ENCODE results near the gene APCDD1. TPM values are rescaled to one million over a fixed set of nuclear protein-coding genes. Genes with fewer than 3 reads are reported as not detected.

APCDD1 gene
- total RNA-seq (70.8 TPM), polyA plus RNA-seq (200 TPM)

GRCh38 chr18:10453806-10454680, at the start of gene APCDD1:
Gene APCDD1, plus strand, starts transcription at chr18:10454635. Its CDS starts 347 bp downstream, at chr18:10454982.
- Histone ChIP-seq H3K36me3 (ENCODE audit: insufficient read depth) (no peaks in the 10 kb centered on the region), H3K4me1 (ENCODE audit: insufficient read depth) (peaks cover 3% of the 10 kb centered on the region), H3K4me3 (ENCODE audit: low read depth, low read length) (peak within 1 kb of the TSS; percentile 88), H3K27ac (ENCODE audit: low read depth) (peak within 1 kb of the TSS; percentile 95)
- DNase-seq (ENCODE audit: extremely low spot score) = no peak
- 12% methylated on average over 58 of the region's 64 CpGs for WGBS

GRCh38 chr18:10405014-10405493, 49.4 kb upstream of the APCDD1 start:
- Histone ChIP-seq H3K4me1 (ENCODE audit: insufficient read depth) (no peaks in the 10 kb centered on the region), H3K36me3 (ENCODE audit: insufficient read depth) (no peaks in the 10 kb centered on the region), H3K27ac (ENCODE audit: low read depth) (no peak overlapping the region), H3K4me3 (ENCODE audit: low read depth, low read length) (no peak overlapping the region)
- 54% methylated on average over 10 of the region's 10 CpGs for WGBS
- DNase-seq (ENCODE audit: extremely low spot score) = no peak

- H3K27ac ChIP-seq (ENCODE audit: low read depth) = no peak overlapping the region
- no peak for DNase-seq (ENCODE audit: extremely low spot score)
- H3K4me3 ChIP-seq (ENCODE audit: low read depth, low read length) = no peak overlapping the region
- WGBS = 64% methylated on average over 16 of the region's 16 CpGs
- H3K36me3 ChIP-seq (ENCODE audit: insufficient read depth) = no peaks in the 10 kb centered on the region
- H3K4me1 ChIP-seq (ENCODE audit: insufficient read depth) = no peaks in the 10 kb centered on the region
These were observed 48.4 kb upstream of the APCDD1 start for GRCh38 chr18:10405816-10406663.

GRCh38 chr18:10408131-10408530, 46.3 kb upstream of the APCDD1 start:
- Histone ChIP-seq H3K4me3 (ENCODE audit: low read depth, low read length) (no peak overlapping the region), H3K27ac (ENCODE audit: low read depth) (no peak overlapping the region), H3K36me3 (ENCODE audit: insufficient read depth) (no peaks in the 10 kb centered on the region), H3K4me1 (ENCODE audit: insufficient read depth) (no peaks in the 10 kb centered on the region)
- WGBS = 90% methylated on average over 7 of the region's 7 CpGs
- no peak for DNase-seq (ENCODE audit: extremely low spot score)

- no peaks in the 10 kb centered on the region for H3K36me3 ChIP-seq (ENCODE audit: insufficient read depth)
- no peaks in the 10 kb centered on the region for H3K4me1 ChIP-seq (ENCODE audit: insufficient read depth)
- no peak overlapping the region for H3K4me3 ChIP-seq (ENCODE audit: low read depth, low read length)
These were observed 45.4 kb upstream of the APCDD1 start for GRCh38 chr18:10409041-10409440.

GRCh38 chr18:10410472-10411308, 43.7 kb upstream of the APCDD1 start:
- WGBS = 76% methylated on average over 11 of the region's 11 CpGs
- no peak overlapping the region for H3K27ac ChIP-seq (ENCODE audit: low read depth)
- no peaks in the 10 kb centered on the region for H3K36me3 ChIP-seq (ENCODE audit: insufficient read depth)
- DNase-seq (ENCODE audit: extremely low spot score) = no peak
- H3K4me3 ChIP-seq (ENCODE audit: low read depth, low read length) = no peak overlapping the region
- no peaks in the 10 kb centered on the region for H3K4me1 ChIP-seq (ENCODE audit: insufficient read depth)

More at GRCh38 chr18:10409041-10409440, 45.4 kb upstream of the APCDD1 start:
- no peak for DNase-seq (ENCODE audit: extremely low spot score)
- no peak overlapping the region for H3K27ac ChIP-seq (ENCODE audit: low read depth)

- Histone ChIP-seq H3K36me3 (ENCODE audit: insufficient read depth) (no peaks in the 10 kb centered on the region), H3K4me1 (ENCODE audit: insufficient read depth) (no peaks in the 10 kb centered on the region), H3K4me3 (ENCODE audit: low read depth, low read length) (no peak overlapping the region), H3K27ac (ENCODE audit: low read depth) (no peak overlapping the region)
- 84% methylated on average over 5 of the region's 5 CpGs for WGBS
- DNase-seq (ENCODE audit: extremely low spot score) = no peak
These were observed 41.5 kb upstream of the APCDD1 start for GRCh38 chr18:10412933-10413332.

- WGBS = 86% methylated on average over 3 of the region's 3 CpGs
- Histone ChIP-seq H3K4me1 (ENCODE audit: insufficient read depth) (no peaks in the 10 kb centered on the region), H3K4me3 (ENCODE audit: low read depth, low read length) (no peak overlapping the region), H3K36me3 (ENCODE audit: insufficient read depth) (no peaks in the 10 kb centered on the region), H3K27ac (ENCODE audit: low read depth) (no peak overlapping the region)
- DNase-seq (ENCODE audit: extremely low spot score) = no peak
These were observed 40.7 kb upstream of the APCDD1 start for GRCh38 chr18:10413722-10414121.

- no peak for DNase-seq (ENCODE audit: extremely low spot score)
- Histone ChIP-seq H3K36me3 (ENCODE audit: insufficient read depth) (no peaks in the 10 kb centered on the region), H3K4me1 (ENCODE audit: insufficient read depth) (no peaks in the 10 kb centered on the region), H3K4me3 (ENCODE audit: low read depth, low read length) (no peak overlapping the region), H3K27ac (ENCODE audit: low read depth) (no peak overlapping the region)
- 94% methylated on average over 23 of the region's 23 CpGs for WGBS
These were observed 40.1 kb upstream of the APCDD1 start for GRCh38 chr18:10414293-10414842.

- Histone ChIP-seq H3K4me3 (ENCODE audit: low read depth, low read length) (no peak overlapping the region), H3K4me1 (ENCODE audit: insufficient read depth) (no peaks in the 10 kb centered on the region), H3K36me3 (ENCODE audit: insufficient read depth) (no peaks in the 10 kb centered on the region), H3K27ac (ENCODE audit: low read depth) (no peak overlapping the region)
- DNase-seq (ENCODE audit: extremely low spot score) = no peak
- WGBS = 85% methylated on average over 9 of the region's 9 CpGs
These were observed 38.4 kb upstream of the APCDD1 start for GRCh38 chr18:10416065-10416464.

GRCh38 chr18:10417191-10417590, 37.2 kb upstream of the APCDD1 start:
- DNase-seq (ENCODE audit: extremely low spot score) = no peak
- Histone ChIP-seq H3K36me3 (ENCODE audit: insufficient read depth) (no peaks in the 10 kb centered on the region), H3K4me3 (ENCODE audit: low read depth, low read length) (no peak overlapping the region), H3K4me1 (ENCODE audit: insufficient read depth) (no peaks in the 10 kb centered on the region), H3K27ac (ENCODE audit: low read depth) (no peak overlapping the region)
- WGBS = 92% methylated on average over 3 of the region's 3 CpGs

- no peak for DNase-seq (ENCODE audit: extremely low spot score)
- Histone ChIP-seq H3K4me1 (ENCODE audit: insufficient read depth) (no peaks in the 10 kb centered on the region), H3K27ac (ENCODE audit: low read depth) (no peak overlapping the region), H3K4me3 (ENCODE audit: low read depth, low read length) (no peak overlapping the region), H3K36me3 (ENCODE audit: insufficient read depth) (no peaks in the 10 kb centered on the region)
These were observed 36.8 kb upstream of the APCDD1 start for GRCh38 chr18:10417664-10418063.

GRCh38 chr18:10418836-10419235, 35.6 kb upstream of the APCDD1 start:
- H3K4me1 ChIP-seq (ENCODE audit: insufficient read depth) = no peaks in the 10 kb centered on the region
- no peak overlapping the region for H3K27ac ChIP-seq (ENCODE audit: low read depth)
- H3K4me3 ChIP-seq (ENCODE audit: low read depth, low read length) = no peak overlapping the region
- no peak for DNase-seq (ENCODE audit: extremely low spot score)
- no peaks in the 10 kb centered on the region for H3K36me3 ChIP-seq (ENCODE audit: insufficient read depth)

Measured in urinary bladder (tissue), 4 donors.